K562 (cell line): ENCODE measurements around the gene ROM1. TPM values are rescaled to one million over a fixed set of nuclear protein-coding genes. Genes with fewer than 3 reads are reported as not detected.

Experiments used
- BRD4 ChIP-seq: fragments of 200-600 bp; sonication (generic); IDR thresholded peaks from 2 replicates; pipeline ENCODE4 v1.6.1; 2017; ENCODE audit warnings: inconsistent platforms
- BRD9 ChIP-seq: fragments of 450-650 bp; IDR thresholded peaks from 2 replicates; pipeline ENCODE4 v1.6.1; 2018; ENCODE audit warnings: low read depth; ENCODE audit not compliant: partially characterized antibody
- BRF2 ChIP-seq: IDR thresholded peaks from 3 replicates; pipeline ENCODE4 v1.6.1; 2011; ENCODE audit warnings: borderline replicate concordance, mild to moderate bottlenecking; ENCODE audit not compliant: insufficient read length, insufficient read depth
- CAMTA2 ChIP-seq: fragments of 250-450 bp; sonication (Bioruptor Pico); conservative IDR thresholded peaks from 2 replicates; pipeline ENCODE4 v1.5.1; 2022
- CTCF ChIP-seq, 3 experiments: IDR thresholded peaks in 2 of 3; conservative IDR thresholded peaks in 1 of 3; 2 replicates each; pipeline ENCODE4 v1.5.1; 2011 to 2012; ENCODE audit warnings: low read length in 3 of 3, mild to moderate bottlenecking in 3 of 3, control low read depth in 2 of 3, improper control_type of control experiment in 1 of 3, inconsistent platforms in 1 of 3, low read depth in 1 of 3, mixed read lengths in 1 of 3, moderate library complexity in 1 of 3; ENCODE audit not compliant: insufficient read depth in 2 of 3
- FOXP1 ChIP-seq: sonication (generic); formaldehyde crosslinking; IDR thresholded peaks from 2 replicates; pipeline ENCODE4 v1.8.0; 2022; ENCODE audit warnings: mild to moderate bottlenecking, missing genetic modification reagents
- HNRNPLL ChIP-seq: fragments of 200-400 bp; formaldehyde crosslinking; IDR thresholded peaks from 2 replicates; pipeline ENCODE4 v1.6.1; 2017; ENCODE audit warnings: low read length, low read depth, mild to moderate bottlenecking; ENCODE audit not compliant: poor library complexity, severe bottlenecking
- IRF2 ChIP-seq: sonication (generic); formaldehyde crosslinking; IDR thresholded peaks from 2 replicates; pipeline ENCODE4 v1.8.1; 2022; ENCODE audit warnings: mild to moderate bottlenecking, missing genetic modification reagents
- MAX ChIP-seq: sonication (generic); formaldehyde crosslinking; IDR thresholded peaks from 2 replicates; pipeline ENCODE4 v1.9.0; 2022; ENCODE audit warnings: mild to moderate bottlenecking, missing genetic modification reagents
- NR3C1 ChIP-seq: sonication (generic); formaldehyde crosslinking; IDR thresholded peaks from 2 replicates; pipeline ENCODE4 v1.8.1; 2022; ENCODE audit warnings: missing genetic modification reagents
- PKNOX1 ChIP-seq: fragments of 450-650 bp; IDR thresholded peaks from 2 replicates; pipeline ENCODE4 v1.6.1; 2016
- POLR2AphosphoS2 ChIP-seq: IDR thresholded peaks from 2 replicates; pipeline ENCODE4 v1.6.1; 2012; ENCODE audit warnings: low read length, improper control_type of control experiment
- PRMT5 ChIP-seq: sonication (generic); formaldehyde crosslinking; IDR thresholded peaks from 2 replicates; pipeline ENCODE4 v1.5.0; 2020; ENCODE audit warnings: missing genetic modification reagents
- PTRF ChIP-seq: fragments of 450-650 bp; IDR thresholded peaks from 2 replicates; pipeline ENCODE4 v1.6.1; 2016; ENCODE audit warnings: mild to moderate bottlenecking, missing genetic modification characterization, missing compliant biosample characterization
- RFX1 ChIP-seq: fragments of 450-650 bp; IDR thresholded peaks from 2 replicates; pipeline ENCODE4 v1.6.1; 2016; ENCODE audit warnings: mild to moderate bottlenecking, moderate library complexity
- SRSF7 ChIP-seq: fragments of 200-400 bp; formaldehyde crosslinking; optimal IDR thresholded peaks from 2 replicates; pipeline ENCODE3; 2017; ENCODE audit warnings: mild to moderate bottlenecking, low read depth, low read length
- TCF7 ChIP-seq: sonication (generic); IDR thresholded peaks from 2 replicates; pipeline ENCODE4 v1.6.1; 2016; ENCODE audit warnings: antibody characterized with exemption, borderline replicate concordance
- XRCC4 ChIP-seq: IDR thresholded peaks from one replicate; pipeline ENCODE4 v1.6.1; 2011; ENCODE audit not compliant: insufficient read depth, insufficient read length; ENCODE audit errors: extremely low read depth
- ZBED1 ChIP-seq: IDR thresholded peaks from 2 replicates; pipeline ENCODE4 v1.6.1; 2014
- ZC3H8 ChIP-seq: fragments of 450-650 bp; IDR thresholded peaks from 2 replicates; pipeline ENCODE4 v1.6.1; 2017
- ZNF253 ChIP-seq: fragments of 250-450 bp; sonication (Bioruptor Pico); conservative IDR thresholded peaks from 2 replicates; pipeline ENCODE4 v1.6.1; 2021; ENCODE audit warnings: mild to moderate bottlenecking
- ZNF282 ChIP-seq: sonication (generic); formaldehyde crosslinking; IDR thresholded peaks from 2 replicates; pipeline ENCODE4 v1.8.1; 2023; ENCODE audit warnings: missing genetic modification reagents
- ZNF696 ChIP-seq: fragments of 250-450 bp; sonication (Bioruptor Pico); conservative IDR thresholded peaks from 2 replicates; pipeline ENCODE4 v1.4.0; 2020; ENCODE audit warnings: mild to moderate bottlenecking, moderate library complexity
- ZNF785 ChIP-seq: fragments of 250-450 bp; sonication (Bioruptor Pico); IDR thresholded peaks from 2 replicates; pipeline ENCODE4 v1.4.0; 2020; ENCODE audit warnings: mild to moderate bottlenecking
- polyA plus RNA-seq, 8 experiments: library from polyadenylated mRNA; depleted of rRNA in 4 of 8; stranded (reverse) in 5 of 8; unstranded in 3 of 8; fragments of >200 nt; fragmentation: Nextera tagmentation in 2 of 8; fragmentation: Illumina TruSeq in 1 of 8; extraction: Ambion mirVana in 2 of 8; extraction: Trizol in 1 of 8; gene quantifications; 2 replicates each; pipeline versions ENCODE4 v1.2.1 to v1.2.3, GENCODE V29; 2011 to 2014; ENCODE audit warnings: inconsistent platforms in 1 of 8, missing spikeins in 1 of 8
- total RNA-seq, 7 experiments: library from RNA; depleted of rRNA in 6 of 7; stranded (reverse); fragments of >200 nt in 6 of 7; fragmentation: Illumina TruSeq in 2 of 7; extraction: Trizol in 2 of 7; gene quantifications; 2 replicates each; pipeline versions ENCODE4 v1.2.1 to v1.2.3, GENCODE V29; 2011 to 2021; ENCODE audit warnings: low replicate concordance in 1 of 7

ROM1 gene
- total and polyA plus RNA-seq, 9 of the 15 experiments (the other 6 are each of a cell fraction or from before 2014, with no cell fraction given) = 0.75 to 4.0 (median 2.6) TPM

GRCh38 chr11:62612366-62613290 is at the start of gene ROM1, which contains the start of gene EML3 (continued):
- TF ChIP-seq TCF7 = no peak
- no peak for TF ChIP-seq ZNF785
- no peak for TF ChIP-seq PRMT5
- TF ChIP-seq ZC3H8 = no peak
- TF ChIP-seq BRD9 = no peak
- no peak for TF ChIP-seq SRSF7
- peak; percentile 79 to 100 (median 100) for TF ChIP-seq CTCF (IDR thresholded peaks at IDR 0.05 in 2 of 3, conservative IDR thresholded peaks at IDR 0.05 in 1 of 3; ENCODE audit: insufficient read depth in 2 of 3, low read depth in 1 of 3, low read length in 3 of 3)
- TF ChIP-seq BRD4 = no peak
- peak; percentile 53 for TF ChIP-seq PKNOX1
- TF ChIP-seq BRF2 = no peak
- no peak for TF ChIP-seq ZNF253 (CRISPR knock-in tag)
- no peak for TF ChIP-seq PTRF (tag)
- no peak for TF ChIP-seq RFX1
- no peak for TF ChIP-seq POLR2AphosphoS2
- TF ChIP-seq FOXP1 (CRISPR knock-in tag) = no peak
- no peak for TF ChIP-seq MAX (CRISPR knock-in tag)
- no peak for TF ChIP-seq CAMTA2 (CRISPR knock-in tag)
- no peak for TF ChIP-seq ZNF696 (CRISPR knock-in tag)
- no peak; the same call in 1 of the 2 replicates for TF ChIP-seq NR3C1 (CRISPR knock-in tag)
- TF ChIP-seq HNRNPLL = no peak
- no peak for TF ChIP-seq ZNF282 (CRISPR knock-in tag)
- TF ChIP-seq XRCC4 = no peak
- TF ChIP-seq ZBED1 = no peak
- TF ChIP-seq IRF2 = no peak
